ENCODE results near the gene TMX2. TPM values are rescaled to one million over a fixed set of nuclear protein-coding genes. Genes with fewer than 3 reads are reported as not detected.
A peak's percentile ranks its signal among the peaks of the same experiment; 100 is the strongest.

Gene TMX2
- total RNA-seq, 1 donor from 2014 or later: 82.7 TPM

DNA sequence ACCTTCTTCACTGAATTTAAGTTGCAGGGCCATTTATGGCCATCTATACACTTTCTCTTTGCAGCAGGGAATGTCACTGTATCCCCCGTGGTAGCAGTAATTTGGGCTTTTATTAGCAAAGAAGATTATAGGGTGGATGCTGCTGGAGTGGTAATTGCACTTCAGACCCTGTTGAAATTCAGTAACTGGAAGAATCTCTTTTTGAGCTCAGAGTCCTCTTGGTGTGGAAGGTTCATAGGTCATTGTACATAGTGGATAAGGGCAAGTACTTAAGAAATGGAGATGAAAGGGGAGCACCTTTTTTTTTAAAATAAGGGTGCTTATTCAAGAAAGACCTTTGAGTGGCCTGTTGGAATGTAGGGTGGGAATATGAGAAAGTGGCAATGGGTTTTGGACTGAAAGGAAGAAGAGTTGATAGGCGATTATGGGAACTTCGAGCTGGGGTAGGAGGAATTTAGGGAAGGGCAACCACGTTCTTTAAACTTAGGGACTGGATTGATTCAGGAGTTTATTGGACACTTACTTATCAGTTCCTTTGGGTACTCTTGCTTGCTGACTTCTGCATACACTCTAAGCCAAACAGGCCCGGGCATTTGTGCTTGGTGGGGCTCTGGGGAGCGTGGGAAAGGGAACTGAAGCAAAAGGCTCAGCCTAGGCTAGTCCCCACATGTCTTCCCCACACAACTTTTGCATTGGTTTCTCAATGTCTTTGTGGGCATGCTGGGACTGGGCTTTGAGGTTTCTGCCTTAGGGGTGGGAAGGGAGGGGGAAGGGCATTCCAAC, 75.7 kb downstream of the TMX2 start:
- no peaks in the 10 kb centered on the region for H3K27me3 Mint-ChIP-seq
- no peaks in the 10 kb centered on the region for H3K9me3 Mint-ChIP-seq (ENCODE audit: low read depth)
- H3K4me1 Mint-ChIP-seq (ENCODE audit: low read depth): peaks cover 52% of the 10 kb centered on the region
- H3K36me3 Mint-ChIP-seq (ENCODE audit: insufficient read depth): peaks cover 38% of the 10 kb centered on the region
- TF ChIP-seq, protein P1, sequence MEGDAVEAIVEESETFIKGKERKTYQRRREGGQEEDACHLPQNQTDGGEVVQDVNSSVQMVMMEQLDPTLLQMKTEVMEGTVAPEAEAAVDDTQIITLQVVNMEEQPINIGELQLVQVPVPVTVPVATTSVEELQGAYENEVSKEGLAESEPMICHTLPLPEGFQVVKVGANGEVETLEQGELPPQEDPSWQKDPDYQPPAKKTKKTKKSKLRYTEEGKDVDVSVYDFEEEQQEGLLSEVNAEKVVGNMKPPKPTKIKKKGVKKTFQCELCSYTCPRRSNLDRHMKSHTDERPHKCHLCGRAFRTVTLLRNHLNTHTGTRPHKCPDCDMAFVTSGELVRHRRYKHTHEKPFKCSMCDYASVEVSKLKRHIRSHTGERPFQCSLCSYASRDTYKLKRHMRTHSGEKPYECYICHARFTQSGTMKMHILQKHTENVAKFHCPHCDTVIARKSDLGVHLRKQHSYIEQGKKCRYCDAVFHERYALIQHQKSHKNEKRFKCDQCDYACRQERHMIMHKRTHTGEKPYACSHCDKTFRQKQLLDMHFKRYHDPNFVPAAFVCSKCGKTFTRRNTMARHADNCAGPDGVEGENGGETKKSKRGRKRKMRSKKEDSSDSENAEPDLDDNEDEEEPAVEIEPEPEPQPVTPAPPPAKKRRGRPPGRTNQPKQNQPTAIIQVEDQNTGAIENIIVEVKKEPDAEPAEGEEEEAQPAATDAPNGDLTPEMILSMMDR (IDR thresholded peaks at IDR 0.05; ENCODE audit: unreplicated experiment): no peak
- DNase-seq (ENCODE audit: low spot score, unreplicated experiment): no peak
- H3K27ac Mint-ChIP-seq: peak overlapping the region; percentile 93
- H3K4me3 Mint-ChIP-seq (ENCODE audit: low read depth): peak overlapping the region; percentile 40

DNA sequence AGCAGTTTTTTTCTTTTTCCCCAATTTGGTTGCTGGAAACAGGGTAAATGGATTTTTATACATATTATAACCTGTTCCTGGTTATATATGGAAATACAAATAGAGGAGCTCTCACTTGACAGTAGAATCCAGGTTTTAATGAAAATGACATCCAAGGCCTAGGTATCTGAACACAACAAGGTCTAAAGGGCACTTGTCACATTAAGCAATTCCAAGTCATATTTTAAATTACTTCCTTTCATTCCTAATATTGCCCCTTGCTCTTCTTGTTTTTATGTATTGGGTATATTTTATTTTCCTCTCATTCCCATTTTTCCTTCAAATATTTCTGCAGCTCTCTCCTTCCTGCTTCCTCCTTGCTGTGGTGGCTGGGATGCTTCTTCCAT, 76.3 kb downstream of the TMX2 start:
- no peak overlapping the region for H3K27ac Mint-ChIP-seq
- H3K4me1 Mint-ChIP-seq (ENCODE audit: low read depth): peaks cover 54% of the 10 kb centered on the region
- DNase-seq (ENCODE audit: low spot score, unreplicated experiment): no peak
- H3K4me3 Mint-ChIP-seq (ENCODE audit: low read depth): no peak overlapping the region
- no peaks in the 10 kb centered on the region for H3K9me3 Mint-ChIP-seq (ENCODE audit: low read depth)
- H3K27me3 Mint-ChIP-seq: no peaks in the 10 kb centered on the region
- peaks cover 41% of the 10 kb centered on the region for H3K36me3 Mint-ChIP-seq (ENCODE audit: insufficient read depth)
- TF ChIP-seq, protein P1 (IDR thresholded peaks at IDR 0.05; ENCODE audit: unreplicated experiment): no peak

Other genes with a start within 250 kb of the TMX2 start
- 46.9 and 48.5 TPM in 2 replicates for gene SLC43A1, start 196.9 kb upstream of the TMX2 start, total RNA-seq
- gene TIMM10, start 181.8 kb upstream of the TMX2 start, total RNA-seq: 63.4 and 63.5 TPM in 2 replicates
- not detected in 2 replicates for gene SMTNL1, start 175.0 kb upstream of the TMX2 start, total RNA-seq
- 30.6 and 34.3 TPM in 2 replicates for gene UBE2L6, start 144.9 kb upstream of the TMX2 start, total RNA-seq
- 190 and 196 TPM in 2 replicates for gene SERPING1, start 114.9 kb upstream of the TMX2 start, total RNA-seq
- 0.22 TPM in 2 replicates for gene YPEL4, start 62.7 kb upstream of the TMX2 start, total RNA-seq
- gene CLP1, start 54.8 kb upstream of the TMX2 start, total RNA-seq: 22.0 and 22.2 TPM in 2 replicates
- gene ZDHHC5, start 44.5 kb upstream of the TMX2 start, total RNA-seq: 56.7 and 60.1 TPM in 2 replicates
- 24.2 and 24.4 TPM in 2 replicates for gene MED19, start 378 bp upstream of the TMX2 start, total RNA-seq
- gene SELENOH, start 28.9 kb downstream of the TMX2 start, total RNA-seq: 206 and 223 TPM in 2 replicates
- gene BTBD18, start 39.2 kb downstream of the TMX2 start, total RNA-seq: not detected in 2 replicates
- 346 and 367 TPM in 2 replicates for gene CTNND1, start 49.2 kb downstream of the TMX2 start, total RNA-seq